Uterus (tissue), 4 donors: ENCODE results near the gene MAPRE3. TPM values are rescaled to one million over a fixed set of nuclear protein-coding genes. Genes with fewer than 3 reads are reported as not detected.
A peak's percentile ranks its signal among the peaks of the same experiment; 100 is the strongest.

ENCODE experiments used
- DNase-seq, 2 donors: peaks; one replicate each; pipeline ENCODE4 v3.0.0-alpha.2; 2019 to 2020
- H3K27ac ChIP-seq, 2 donors: fragments of 200-600 bp; sonication (generic); 1 replicate in 1 of 2; 2 replicates in 1 of 2; pipeline ENCODE4 v1.5.1; 2016 to 2018
- H3K27me3 ChIP-seq, 2 donors: fragments of 200-600 bp; sonication (generic); one replicate each; pipeline ENCODE4 v1.5.1; 2018 to 2019; ENCODE audit warnings: control low read depth in 1 of 2
- H3K36me3 ChIP-seq, 2 donors: fragments of 200-600 bp; sonication (generic); one replicate each; pipeline ENCODE4 v1.5.1; 2019; ENCODE audit warnings: control low read depth in 1 of 2
- H3K4me1 ChIP-seq, 2 donors: fragments of 200-600 bp; sonication (generic); one replicate each; pipeline ENCODE4 v1.5.1; 2018 to 2019; ENCODE audit warnings: control low read depth in 1 of 2
- H3K4me3 ChIP-seq, 2 donors: fragments of 200-600 bp; sonication (generic); 1 replicate in 1 of 2; 2 replicates in 1 of 2; pipeline ENCODE4 v1.5.1; 2018 to 2019; ENCODE audit warnings: mild to moderate bottlenecking in 1 of 2
- H3K9me3 ChIP-seq, 2 donors: fragments of 200-600 bp; sonication (generic); one replicate each; pipeline ENCODE4 v1.5.1; 2019; ENCODE audit warnings: control low read depth in 1 of 2
- CTCF ChIP-seq, 4 experiments: fragments of 200-600 bp in 2 of 4; fragments of 450-650 bp in 2 of 4; sonication (generic) in 2 of 4; IDR thresholded peaks; one replicate each; pipeline ENCODE4 v1.5.1; 2016 to 2019; ENCODE audit warnings: antibody characterized with exemption in 4 of 4, mild to moderate bottlenecking in 2 of 4, moderate library complexity in 1 of 4
- POLR2A ChIP-seq, 2 donors: fragments of 450-650 bp; IDR thresholded peaks; one replicate each; pipeline ENCODE4 v1.6.1; 2016; ENCODE audit warnings: antibody characterized with exemption in 2 of 2, mild to moderate bottlenecking in 1 of 2, moderate library complexity in 1 of 2
- intact Hi-C: fragments of 100-400 bp; cut with DNase I; formaldehyde crosslinking; loops from one replicate; pipeline ENCODE4 v1.15.1; 2023; ENCODE audit warnings: low total_unique reads
- total RNA-seq, 4 donors: library from RNA; depleted of rRNA in 3 of 4; stranded (reverse); fragments of >200 nt in 3 of 4; gene quantifications; one replicate each; pipeline versions ENCODE4 v1.1.0 to v1.2.4, GENCODE V29; 2014 to 2023
- donor health status: DM: yes; HTN: yes; CAD: no.

Gene MAPRE3
- total RNA-seq, 4 donors from 2014 or later = 2.9 to 49.6 (median 4.9) TPM

- Histone ChIP-seq H3K27me3 (no peaks in the 10 kb centered on the region), H3K4me3 (peak within 1 kb of the TSS; percentile 75 to 96), H3K4me1 (peaks cover 0 to 3% of the 10 kb centered on the region in 2 donors), H3K9me3 (no peaks in the 10 kb centered on the region), H3K36me3 (no peaks in the 10 kb centered on the region), H3K27ac (peak within 1 kb of the TSS; percentile 94 to 100)
- intact Hi-C loops = loop anchor here (2.0 kb wide), 1 partner anchor 28 kb away; the partner anchor contains the start of gene EMILIN1
- no peak for TF ChIP-seq CTCF (IDR thresholded peaks at IDR 0.05)
- peak; percentile 63 to 72 for TF ChIP-seq POLR2A (IDR thresholded peaks at IDR 0.05)
- DNase-seq = peak; percentile 96 to 98
Measured at GRCh38 chr2:27050996-27051901, 80.8 kb downstream of the MAPRE3 start, which contains the start of gene AGBL5. AGBL5 (plus strand) TSS chr2:27051668; CDS start chr2:27052959, 1,291 bp downstream.

- Histone ChIP-seq H3K4me3 (peak overlapping the region; percentile 75 to 96), H3K36me3 (no peaks in the 10 kb centered on the region), H3K9me3 (no peaks in the 10 kb centered on the region), H3K27ac (peak overlapping the region; percentile 94 to 100), H3K4me1 (peaks cover 0 to 3% of the 10 kb centered on the region in 2 donors), H3K27me3 (no peaks in the 10 kb centered on the region)
- intact Hi-C loops = loop anchor here (2.0 kb wide), 1 partner anchor 27 kb away; the partner anchor contains the start of gene EMILIN1
- peak in 1 of 2 donors; percentile 60 for DNase-seq
- TF ChIP-seq POLR2A (IDR thresholded peaks at IDR 0.05) (no peak), CTCF (IDR thresholded peaks at IDR 0.05) (no peak)
Measured at GRCh38 chr2:27051902-27052645, 81.6 kb downstream of the MAPRE3 start.

- no peak for DNase-seq
- intact Hi-C loops = no loop called here
- Histone ChIP-seq H3K27me3 (no peaks in the 10 kb centered on the region), H3K27ac (no peak overlapping the region), H3K36me3 (no peaks in the 10 kb centered on the region), H3K4me3 (no peak overlapping the region), H3K4me1 (peaks cover 0 to 3% of the 10 kb centered on the region in 2 donors), H3K9me3 (no peaks in the 10 kb centered on the region)
- TF ChIP-seq CTCF (IDR thresholded peaks at IDR 0.05) (no peak), POLR2A (IDR thresholded peaks at IDR 0.05) (no peak)
Measured at GRCh38 chr2:27053321-27053720, 82.9 kb downstream of the MAPRE3 start.

GRCh38 chr2:27053776-27054175 lies 83.3 kb downstream of the MAPRE3 start:
- Histone ChIP-seq H3K4me1 (peaks cover 0 to 3% of the 10 kb centered on the region in 2 donors), H3K27me3 (no peaks in the 10 kb centered on the region), H3K27ac (no peak overlapping the region), H3K9me3 (no peaks in the 10 kb centered on the region), H3K36me3 (no peaks in the 10 kb centered on the region), H3K4me3 (no peak overlapping the region)
- intact Hi-C loops = no loop called here
- no peak for DNase-seq
- no peak for TF ChIP-seq POLR2A (IDR thresholded peaks at IDR 0.05)
- TF ChIP-seq CTCF (IDR thresholded peaks at IDR 0.05) = no peak
